Gastroesophageal sphincter (tissue), 3 donors: ENCODE data around the gene SWSAP1.

Experiments used
- EP300 ChIP-seq: sonication (generic); formaldehyde crosslinking; IDR thresholded peaks from one replicate; pipeline ENCODE4 v1.6.1; 2017; ENCODE audit warnings: antibody characterized with exemption, mild to moderate bottlenecking
- POLR2A ChIP-seq, 2 donors: fragments of 450-650 bp; IDR thresholded peaks; one replicate each; pipeline ENCODE4 v1.6.1; 2017; ENCODE audit warnings: antibody characterized with exemption in 2 of 2, mild to moderate bottlenecking in 2 of 2, moderate library complexity in 1 of 2
- TF ChIP-seq, protein P1 (sequence below), 4 experiments: fragments of 200-600 bp in 2 of 4; fragments of 450-650 bp in 2 of 4; sonication (generic) in 1 of 4; IDR thresholded peaks; one replicate each; pipeline ENCODE4 v1.5.1; 2017 to 2019; ENCODE audit warnings: antibody characterized with exemption in 4 of 4, mild to moderate bottlenecking in 2 of 4, moderate library complexity in 2 of 4

DNA sequence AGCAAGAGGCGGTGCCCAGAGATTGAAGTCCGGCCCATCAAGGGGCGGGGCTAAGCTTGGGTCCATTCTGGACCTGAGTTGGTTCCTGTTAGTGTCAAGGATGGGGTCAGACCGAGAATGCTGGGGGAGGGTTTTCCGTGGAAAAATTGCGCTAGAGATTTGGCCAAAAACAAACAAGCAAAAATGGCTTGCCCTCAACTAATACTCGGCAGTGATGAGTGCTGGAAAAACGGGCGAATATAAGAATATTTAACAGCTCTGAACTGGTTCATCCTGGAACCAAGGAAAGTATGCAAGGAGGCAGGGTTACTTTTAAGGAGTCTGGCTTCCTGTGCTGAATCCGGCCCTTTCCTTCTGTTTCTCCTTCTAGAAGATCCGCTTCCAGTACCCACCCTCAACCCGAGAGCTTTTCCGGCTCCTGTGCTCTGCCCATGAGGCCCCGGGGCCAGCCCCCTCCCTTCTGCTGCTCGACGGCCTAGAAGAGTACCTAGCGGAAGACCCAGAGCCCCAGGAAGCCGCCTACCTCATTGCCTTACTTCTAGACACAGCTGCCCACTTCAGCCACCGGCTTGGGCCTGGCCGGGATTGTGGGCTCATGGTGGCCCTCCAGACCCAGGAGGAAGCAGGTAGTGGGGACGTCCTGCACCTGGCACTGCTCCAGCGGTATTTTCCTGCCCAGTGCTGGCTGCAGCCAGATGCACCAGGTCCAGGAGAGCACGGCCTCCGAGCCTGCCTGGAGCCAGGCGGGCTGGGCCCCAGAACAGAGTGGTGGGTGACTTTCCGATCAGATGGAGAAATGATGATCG is 880 bp downstream of the SWSAP1 start:
- TF ChIP-seq, protein P1, sequence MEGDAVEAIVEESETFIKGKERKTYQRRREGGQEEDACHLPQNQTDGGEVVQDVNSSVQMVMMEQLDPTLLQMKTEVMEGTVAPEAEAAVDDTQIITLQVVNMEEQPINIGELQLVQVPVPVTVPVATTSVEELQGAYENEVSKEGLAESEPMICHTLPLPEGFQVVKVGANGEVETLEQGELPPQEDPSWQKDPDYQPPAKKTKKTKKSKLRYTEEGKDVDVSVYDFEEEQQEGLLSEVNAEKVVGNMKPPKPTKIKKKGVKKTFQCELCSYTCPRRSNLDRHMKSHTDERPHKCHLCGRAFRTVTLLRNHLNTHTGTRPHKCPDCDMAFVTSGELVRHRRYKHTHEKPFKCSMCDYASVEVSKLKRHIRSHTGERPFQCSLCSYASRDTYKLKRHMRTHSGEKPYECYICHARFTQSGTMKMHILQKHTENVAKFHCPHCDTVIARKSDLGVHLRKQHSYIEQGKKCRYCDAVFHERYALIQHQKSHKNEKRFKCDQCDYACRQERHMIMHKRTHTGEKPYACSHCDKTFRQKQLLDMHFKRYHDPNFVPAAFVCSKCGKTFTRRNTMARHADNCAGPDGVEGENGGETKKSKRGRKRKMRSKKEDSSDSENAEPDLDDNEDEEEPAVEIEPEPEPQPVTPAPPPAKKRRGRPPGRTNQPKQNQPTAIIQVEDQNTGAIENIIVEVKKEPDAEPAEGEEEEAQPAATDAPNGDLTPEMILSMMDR (IDR thresholded peaks at IDR 0.05) = no peak
- TF ChIP-seq EP300 (no peak), POLR2A (IDR thresholded peaks at IDR 0.05) (peak in 1 of 2 donors; percentile 15)
